GM10847 (cell line): ENCODE data around the gene PIGR.

Experiments used
- POLR2A ChIP-seq: IDR thresholded peaks from 2 replicates; pipeline ENCODE4 v1.6.1; 2011; ENCODE audit not compliant: insufficient read length; ENCODE audit errors: extremely low read depth

Gene PIGR

DNA sequence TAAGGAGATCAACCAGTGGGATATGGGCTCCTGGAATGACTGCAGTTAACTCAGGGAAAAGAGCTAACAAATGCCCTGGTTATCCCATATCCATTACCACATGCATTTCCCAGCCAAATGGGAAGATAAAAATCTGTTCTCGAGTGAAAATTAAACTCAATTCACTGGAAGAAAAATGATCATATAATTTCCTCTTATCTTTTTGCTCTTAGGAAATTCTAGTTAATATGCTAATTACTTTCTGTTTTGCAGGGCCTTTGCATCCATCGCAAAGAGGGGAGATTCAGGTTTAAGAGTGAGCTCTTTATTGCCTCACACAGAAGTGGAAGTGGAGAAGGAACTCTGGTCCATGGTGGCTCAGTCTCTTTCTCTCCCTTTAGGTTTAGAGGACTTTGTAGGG, 52.9 kb downstream of the PIGR start:
- TF ChIP-seq POLR2A: no peak

DNA sequence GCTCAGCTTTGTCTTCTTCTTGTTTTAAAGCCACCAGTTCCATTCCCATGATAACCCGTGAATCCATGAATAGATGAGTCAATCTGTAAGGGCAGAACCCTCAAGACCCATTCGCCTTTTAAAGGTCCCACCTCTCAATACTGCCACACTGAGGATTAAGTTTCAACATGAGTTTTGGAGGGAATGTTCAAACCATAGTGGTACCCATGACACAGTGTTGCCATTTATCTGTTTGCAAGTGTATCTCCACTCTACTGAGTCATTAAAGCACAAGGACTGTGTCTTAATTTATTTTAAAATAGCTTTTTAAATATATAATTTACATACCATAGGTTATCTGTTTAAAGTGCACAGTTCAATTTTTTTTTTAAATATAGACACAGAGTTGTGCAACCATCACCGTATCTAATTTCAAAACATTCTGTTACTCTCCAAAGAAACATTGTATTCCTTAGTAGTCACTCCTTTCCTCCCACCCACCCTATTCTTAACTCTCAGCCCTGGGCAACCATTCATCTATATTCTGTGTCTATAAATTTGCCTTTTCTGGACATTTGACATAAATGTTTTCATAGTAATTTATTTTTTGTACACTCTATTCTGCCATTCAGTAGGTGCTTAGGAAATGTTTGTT, 53.8 kb downstream of the PIGR start:
- no peak for TF ChIP-seq POLR2A

DNA sequence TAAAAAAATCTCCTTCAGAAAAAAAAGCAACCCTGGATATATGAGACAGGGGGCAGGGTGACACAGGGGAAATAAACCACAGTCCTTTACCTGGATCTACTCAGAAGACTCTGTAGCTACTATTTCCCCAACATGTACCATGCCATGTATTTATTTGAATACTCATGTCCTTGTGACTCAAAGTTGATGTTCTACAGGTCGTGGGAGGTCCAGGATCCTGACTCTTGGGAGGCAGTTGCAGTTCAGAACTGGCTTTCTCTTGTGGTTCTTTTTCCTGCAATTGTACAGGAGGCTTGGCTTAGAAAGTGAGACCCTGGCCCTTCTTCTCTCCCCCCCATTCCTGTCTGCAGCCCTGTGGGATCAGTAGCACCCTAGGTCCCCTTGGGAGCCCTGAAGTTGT, 54.9 kb downstream of the PIGR start:
- no peak for TF ChIP-seq POLR2A

DNA sequence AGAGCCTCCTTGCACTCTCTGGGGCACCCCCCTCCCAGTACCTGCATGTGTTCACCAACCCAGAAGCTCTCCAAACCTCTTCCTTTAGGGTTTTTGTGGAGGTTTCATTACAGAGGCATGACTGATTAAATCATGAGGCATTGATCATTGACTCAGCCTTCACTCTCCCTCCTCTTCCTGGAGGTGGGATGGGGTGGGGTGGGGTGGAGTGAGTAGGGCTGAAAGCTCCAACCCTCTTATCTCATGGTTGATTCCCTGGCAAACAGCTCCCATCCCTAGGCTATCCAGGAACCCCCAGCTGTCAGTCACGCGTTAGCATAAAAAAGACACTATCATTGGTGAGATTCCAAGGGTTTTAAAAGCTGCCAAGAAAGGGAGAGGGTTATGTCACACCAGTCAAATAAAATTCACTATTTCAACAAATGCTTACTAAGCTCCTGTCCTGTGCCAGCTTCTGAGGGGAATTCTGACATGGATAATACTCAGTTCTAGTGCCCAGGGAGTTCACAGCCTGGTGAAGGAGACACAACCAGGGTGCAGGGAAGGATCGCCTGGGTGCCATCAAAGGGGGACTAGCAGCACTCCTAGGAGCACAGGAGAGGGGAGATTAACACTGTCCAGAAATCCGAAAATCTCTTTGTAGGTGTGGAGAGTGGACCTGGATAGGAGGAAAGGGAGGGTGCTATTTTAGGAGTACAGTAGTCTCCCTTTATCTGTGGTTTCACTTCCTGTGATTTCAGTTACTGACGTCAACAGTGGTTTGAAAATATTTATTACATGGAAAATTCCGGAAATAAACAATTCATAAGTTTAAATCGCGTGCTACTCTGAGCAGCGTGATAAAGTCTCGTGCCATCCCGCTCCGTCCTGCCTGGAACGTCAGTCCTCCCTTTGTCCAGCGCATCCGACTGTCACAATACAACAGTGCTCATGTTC, 55.9 kb downstream of the PIGR start:
- no peak for TF ChIP-seq POLR2A

DNA sequence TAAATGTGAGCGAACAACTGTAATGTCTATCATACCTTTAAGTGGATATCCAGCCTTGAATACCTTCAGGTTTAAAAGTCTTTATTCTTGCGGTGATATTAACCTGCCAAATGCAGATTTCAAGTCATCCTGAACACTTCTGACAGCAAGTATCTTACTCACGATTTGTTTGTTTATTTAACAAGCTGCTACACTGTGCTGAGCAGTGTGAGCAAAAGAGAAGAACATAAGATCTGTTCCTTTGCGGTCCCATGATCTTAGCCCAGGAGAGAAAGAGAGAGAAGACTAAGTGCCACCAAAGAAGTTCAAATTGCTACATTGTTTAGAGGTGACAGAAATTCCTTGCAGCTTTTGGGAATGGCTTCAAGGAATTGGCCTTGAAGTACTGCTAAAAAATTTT, 58.6 kb downstream of the PIGR start:
- TF ChIP-seq POLR2A: no peak

DNA sequence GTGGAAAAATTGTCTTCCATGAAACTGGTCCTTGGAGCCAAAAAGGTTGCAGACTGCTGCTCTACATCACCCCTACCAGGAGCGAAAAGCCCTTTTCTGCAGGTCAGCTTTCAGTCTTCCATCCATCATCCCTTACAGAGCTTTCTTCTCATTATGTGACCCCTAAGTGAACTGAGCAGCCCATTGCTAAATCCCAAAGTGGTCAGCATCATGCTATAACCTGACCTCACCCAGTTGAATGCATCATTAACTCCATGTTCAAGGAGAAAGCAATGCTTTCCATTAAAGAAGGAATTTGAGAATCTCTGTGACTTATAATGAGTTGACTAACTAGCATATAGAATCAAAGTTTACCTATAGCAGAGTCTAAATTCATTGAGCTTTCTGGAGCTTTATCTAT, 59.4 kb downstream of the PIGR start:
- no peak for TF ChIP-seq POLR2A

DNA sequence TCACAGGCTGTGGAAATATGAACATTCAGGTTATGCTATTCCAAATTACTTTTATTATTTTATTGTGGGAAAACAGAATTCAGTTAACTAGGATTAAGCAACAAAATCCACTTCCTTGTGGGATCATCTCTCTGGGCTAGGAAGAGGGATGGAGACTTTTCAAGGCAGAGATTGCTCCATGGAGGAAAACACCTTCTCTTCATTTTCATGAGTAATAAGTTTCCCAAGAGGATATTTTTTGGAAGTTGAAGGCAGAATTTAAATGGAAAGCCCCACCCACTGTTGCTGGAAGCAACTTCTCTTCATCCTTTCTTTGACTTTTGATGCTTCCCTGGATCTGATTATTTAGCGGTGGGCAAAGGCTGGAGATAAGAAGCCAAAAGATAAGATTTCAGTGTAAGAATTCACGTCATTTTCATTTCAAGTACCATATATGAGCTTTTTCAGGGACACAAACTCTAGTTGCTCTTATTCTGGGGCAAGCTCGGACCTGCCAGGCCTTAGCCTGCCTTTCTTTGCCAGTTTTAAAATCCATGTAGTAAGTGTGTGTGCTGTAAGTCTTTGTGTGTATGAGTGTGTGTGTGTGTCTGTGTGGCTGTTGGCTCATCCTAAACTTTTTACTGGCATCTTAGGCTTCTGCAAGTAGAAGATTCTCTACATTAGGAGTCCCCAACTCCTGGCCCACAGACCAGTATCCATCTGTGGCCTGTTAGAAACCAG, 60.8 kb downstream of the PIGR start:
- TF ChIP-seq POLR2A: no peak

DNA sequence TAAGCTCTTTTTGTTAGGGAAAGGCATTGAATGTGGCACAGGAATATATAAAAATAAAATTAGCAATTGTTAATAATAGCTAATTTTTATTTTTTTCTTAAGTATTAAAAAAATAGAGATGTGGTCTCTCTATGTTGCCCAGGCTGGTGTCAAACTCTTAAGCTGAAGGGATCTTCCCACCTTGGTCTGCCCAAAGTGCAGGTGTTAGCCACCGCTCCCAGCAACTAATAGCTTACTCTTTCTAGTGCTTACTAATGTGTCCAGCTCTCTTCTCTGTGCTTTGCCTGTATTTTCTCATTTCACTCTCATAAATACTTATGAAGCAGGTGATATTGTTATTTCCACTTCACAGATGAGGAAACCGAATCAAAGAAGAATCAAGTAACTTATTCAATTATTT, 62.4 kb downstream of the PIGR start:
- TF ChIP-seq POLR2A: no peak

DNA sequence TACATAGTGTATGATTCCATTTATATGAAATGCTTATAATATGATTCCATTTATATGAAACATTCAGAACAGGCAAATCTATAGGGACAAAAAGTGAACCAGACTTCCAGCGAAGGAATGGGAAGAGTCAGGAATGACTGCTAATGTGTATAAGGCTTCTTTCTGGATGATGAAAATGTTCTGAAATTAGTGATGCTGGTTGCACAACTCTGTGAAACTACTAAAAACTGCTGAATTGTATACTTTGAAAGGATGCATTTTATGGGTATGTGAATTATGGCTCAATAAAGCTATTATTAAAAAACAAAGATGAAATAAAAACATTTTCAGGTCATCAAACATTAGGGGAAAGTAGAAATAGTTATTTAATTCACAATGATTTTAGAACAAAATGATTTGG, 63.1 kb downstream of the PIGR start:
- no peak for TF ChIP-seq POLR2A

DNA sequence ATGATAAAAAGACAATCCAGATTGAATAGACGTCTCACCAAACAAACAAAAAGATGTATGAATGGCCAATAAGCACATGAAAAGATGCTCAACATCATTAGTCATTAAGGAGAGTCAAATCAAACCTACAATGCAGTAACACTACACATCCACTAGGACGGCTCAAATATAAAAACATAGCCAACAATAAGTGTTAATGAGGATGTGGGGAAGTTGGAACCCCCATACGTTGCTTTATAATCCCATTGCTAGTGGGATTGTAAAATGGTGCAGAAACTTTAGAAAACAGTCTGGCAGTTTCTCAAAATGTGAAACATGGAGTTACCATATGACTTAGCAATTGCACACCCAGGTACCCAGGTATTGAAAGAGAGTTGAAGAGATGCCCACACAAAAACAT, 63.7 kb downstream of the PIGR start:
- TF ChIP-seq POLR2A: no peak

DNA sequence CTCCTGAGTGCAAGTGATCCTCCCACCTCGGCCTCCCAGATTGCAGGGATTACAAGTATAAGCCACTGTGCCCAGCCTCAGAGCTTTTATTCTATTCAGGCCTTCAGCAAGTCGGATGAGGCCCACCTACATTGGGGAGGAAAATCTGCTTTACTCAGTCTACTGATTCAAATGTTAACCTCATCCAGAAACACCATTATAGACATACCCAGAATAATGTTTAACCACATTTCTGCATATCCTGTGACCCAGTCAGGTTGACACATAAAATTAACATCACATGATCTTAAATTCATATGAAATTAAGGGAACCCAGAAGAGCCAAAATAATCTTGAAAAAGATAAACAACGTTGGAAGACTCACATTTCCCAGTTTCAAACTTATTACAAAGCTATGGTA, 66.0 kb downstream of the PIGR start:
- no peak for TF ChIP-seq POLR2A
